ENCODE results near the gene ROBO4.

DNA sequence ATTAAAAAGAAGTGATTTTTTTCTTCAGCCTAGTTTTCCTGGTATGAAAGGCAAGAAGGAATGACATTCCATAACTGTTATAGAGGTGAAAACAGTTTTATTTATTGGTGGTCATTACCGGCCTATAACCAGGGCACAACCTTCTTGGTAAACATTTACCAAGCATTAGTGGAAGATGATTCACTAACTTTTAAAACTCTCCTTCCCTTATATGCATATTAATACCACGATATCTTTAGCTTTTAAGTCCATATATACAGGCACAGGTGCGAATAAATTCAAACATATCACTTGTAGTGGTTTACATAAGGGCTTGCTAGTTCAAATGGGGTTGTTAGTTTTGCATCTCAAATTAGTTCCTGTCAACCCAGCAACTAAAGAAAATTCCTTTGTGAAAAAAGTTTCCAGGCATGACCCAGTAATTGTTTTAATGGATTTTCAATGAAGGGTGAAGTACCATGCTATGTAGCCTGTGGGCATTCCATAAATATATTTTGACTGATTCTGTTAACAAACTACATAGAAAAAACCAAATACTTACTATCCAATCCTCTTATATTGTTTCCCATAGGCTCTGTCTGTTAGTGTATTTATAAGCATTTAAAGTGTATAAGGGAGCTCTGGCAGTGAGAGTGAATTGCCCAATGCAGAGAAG is 63.0 kb downstream of the ROBO4 start:
- TF ChIP-seq, protein P1, sequence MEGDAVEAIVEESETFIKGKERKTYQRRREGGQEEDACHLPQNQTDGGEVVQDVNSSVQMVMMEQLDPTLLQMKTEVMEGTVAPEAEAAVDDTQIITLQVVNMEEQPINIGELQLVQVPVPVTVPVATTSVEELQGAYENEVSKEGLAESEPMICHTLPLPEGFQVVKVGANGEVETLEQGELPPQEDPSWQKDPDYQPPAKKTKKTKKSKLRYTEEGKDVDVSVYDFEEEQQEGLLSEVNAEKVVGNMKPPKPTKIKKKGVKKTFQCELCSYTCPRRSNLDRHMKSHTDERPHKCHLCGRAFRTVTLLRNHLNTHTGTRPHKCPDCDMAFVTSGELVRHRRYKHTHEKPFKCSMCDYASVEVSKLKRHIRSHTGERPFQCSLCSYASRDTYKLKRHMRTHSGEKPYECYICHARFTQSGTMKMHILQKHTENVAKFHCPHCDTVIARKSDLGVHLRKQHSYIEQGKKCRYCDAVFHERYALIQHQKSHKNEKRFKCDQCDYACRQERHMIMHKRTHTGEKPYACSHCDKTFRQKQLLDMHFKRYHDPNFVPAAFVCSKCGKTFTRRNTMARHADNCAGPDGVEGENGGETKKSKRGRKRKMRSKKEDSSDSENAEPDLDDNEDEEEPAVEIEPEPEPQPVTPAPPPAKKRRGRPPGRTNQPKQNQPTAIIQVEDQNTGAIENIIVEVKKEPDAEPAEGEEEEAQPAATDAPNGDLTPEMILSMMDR (IDR thresholded peaks at IDR 0.05) = no peak
- no peak for TF ChIP-seq POLR2A (IDR thresholded peaks at IDR 0.05)

Measured in esophagus squamous epithelium (tissue), 4 donors.